Measurements from ENCODE around the gene MTPN. TPM values are rescaled to one million over a fixed set of nuclear protein-coding genes. Genes with fewer than 3 reads are reported as not detected.

The MTPN gene
- total and polyA plus RNA-seq, 2 donors (not counting 1 experiment from before 2014, with no cell fraction given): 158 to 215 TPM

DNA sequence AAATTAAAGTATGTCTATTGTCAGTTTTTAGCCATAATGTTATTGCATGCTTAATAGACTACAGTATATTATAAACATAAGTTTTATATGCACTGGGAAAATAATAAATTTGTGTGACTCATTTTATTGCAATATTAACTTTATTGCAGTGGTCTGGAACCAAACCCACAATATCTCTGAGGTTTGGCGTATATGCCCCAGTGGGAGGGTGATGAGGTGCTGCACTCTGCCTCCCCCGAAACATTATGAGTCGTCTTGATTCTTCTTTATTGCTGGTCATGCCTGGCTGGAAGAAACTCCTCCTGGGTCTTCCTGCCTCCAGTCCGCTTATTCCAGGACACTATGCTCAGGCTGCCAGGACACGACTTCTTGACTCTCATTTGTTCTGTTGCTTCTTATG, 88.4 kb downstream of the MTPN start:
- no peak overlapping the region for H3K27ac ChIP-seq (ENCODE audit: insufficient read depth, low read length)
- H3K4me3 ChIP-seq (replicated peaks in 1 of 4; ENCODE audit: control extremely low read depth in 1 of 4, insufficient read depth in 1 of 4, low read depth in 3 of 4, low read length in 4 of 4): no peak overlapping the region
- no peak for DNase-seq (ENCODE audit: low read depth in 2 of 2)
- H3K36me3 ChIP-seq (ENCODE audit: control insufficient read depth, insufficient read depth, low read length): no peaks in the 10 kb centered on the region
- no peak overlapping the region for H2AFZ ChIP-seq (ENCODE audit: low read length)
- no peaks in the 10 kb centered on the region for H4K20me1 ChIP-seq (ENCODE audit: control insufficient read depth, extremely low read depth, insufficient read depth, low read length)
- no peak overlapping the region for H3K4me2 ChIP-seq (ENCODE audit: extremely low read depth, insufficient read depth, low read length)
- no peaks in the 10 kb centered on the region for H3K4me1 ChIP-seq (ENCODE audit: control insufficient read depth, extremely low read depth, insufficient read depth, low read length)
- H3K9me3 ChIP-seq (ENCODE audit: control insufficient read depth, insufficient read depth, low read depth, low read length): no peaks in the 10 kb centered on the region
- H3K9ac ChIP-seq (ENCODE audit: insufficient read depth, low read length): no peak overlapping the region
- no peaks in the 10 kb centered on the region for H3K27me3 ChIP-seq (ENCODE audit: control insufficient read depth, insufficient read depth, low read length)
- H3K79me2 ChIP-seq (ENCODE audit: control insufficient read depth, insufficient read depth, low read length): no peaks in the 10 kb centered on the region
- no peak for TF ChIP-seq EZH2 (IDR thresholded peaks at IDR 0.05; ENCODE audit: low read length, missing control alignments)
- TF ChIP-seq, protein P1, sequence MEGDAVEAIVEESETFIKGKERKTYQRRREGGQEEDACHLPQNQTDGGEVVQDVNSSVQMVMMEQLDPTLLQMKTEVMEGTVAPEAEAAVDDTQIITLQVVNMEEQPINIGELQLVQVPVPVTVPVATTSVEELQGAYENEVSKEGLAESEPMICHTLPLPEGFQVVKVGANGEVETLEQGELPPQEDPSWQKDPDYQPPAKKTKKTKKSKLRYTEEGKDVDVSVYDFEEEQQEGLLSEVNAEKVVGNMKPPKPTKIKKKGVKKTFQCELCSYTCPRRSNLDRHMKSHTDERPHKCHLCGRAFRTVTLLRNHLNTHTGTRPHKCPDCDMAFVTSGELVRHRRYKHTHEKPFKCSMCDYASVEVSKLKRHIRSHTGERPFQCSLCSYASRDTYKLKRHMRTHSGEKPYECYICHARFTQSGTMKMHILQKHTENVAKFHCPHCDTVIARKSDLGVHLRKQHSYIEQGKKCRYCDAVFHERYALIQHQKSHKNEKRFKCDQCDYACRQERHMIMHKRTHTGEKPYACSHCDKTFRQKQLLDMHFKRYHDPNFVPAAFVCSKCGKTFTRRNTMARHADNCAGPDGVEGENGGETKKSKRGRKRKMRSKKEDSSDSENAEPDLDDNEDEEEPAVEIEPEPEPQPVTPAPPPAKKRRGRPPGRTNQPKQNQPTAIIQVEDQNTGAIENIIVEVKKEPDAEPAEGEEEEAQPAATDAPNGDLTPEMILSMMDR (conservative IDR thresholded peaks at IDR 0.05 in 1 of 2, IDR thresholded peaks at IDR 0.05 in 1 of 2; ENCODE audit: low read depth in 1 of 2, low read length in 2 of 2): no peak

DNA sequence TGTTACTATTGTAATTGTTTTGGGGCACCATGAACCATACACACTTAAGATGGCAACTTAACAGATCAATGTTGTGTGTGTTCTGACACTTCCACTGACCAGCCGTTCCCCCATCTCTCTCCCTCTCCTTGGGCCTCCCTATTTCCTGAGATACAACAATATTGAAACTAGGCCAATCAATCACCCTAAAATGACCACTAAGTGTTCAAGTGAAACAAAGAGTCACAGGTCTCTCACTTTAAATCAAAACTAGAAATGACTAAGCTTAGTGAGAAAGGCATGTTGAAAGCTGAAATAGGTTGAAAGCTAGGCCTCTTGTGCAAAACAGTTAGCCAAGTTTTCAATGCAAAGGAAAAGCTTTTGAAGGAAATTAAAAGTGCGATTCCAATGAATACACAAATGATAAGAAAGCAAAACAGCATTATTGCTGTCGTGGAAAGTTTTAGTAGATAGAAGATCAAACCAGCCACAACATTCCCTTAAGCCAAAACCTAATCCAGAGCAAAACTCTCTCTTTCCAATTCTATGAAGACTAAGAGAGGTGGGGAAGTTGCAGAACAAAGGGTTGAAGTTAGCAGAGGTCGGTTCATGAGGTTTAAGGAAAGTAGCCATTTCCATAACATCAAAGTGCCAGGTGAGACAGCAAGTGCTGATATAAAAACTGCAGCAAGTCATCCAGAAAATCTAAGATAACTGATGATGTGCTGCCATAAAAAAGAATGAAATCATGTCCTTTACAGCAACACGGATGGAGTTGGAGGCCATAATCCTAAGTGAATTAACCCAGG, 90.6 kb downstream of the MTPN start:
- H3K36me3 ChIP-seq (ENCODE audit: control insufficient read depth, insufficient read depth, low read length): no peaks in the 10 kb centered on the region
- H3K9ac ChIP-seq (ENCODE audit: insufficient read depth, low read length): no peak overlapping the region
- no peaks in the 10 kb centered on the region for H3K27me3 ChIP-seq (ENCODE audit: control insufficient read depth, insufficient read depth, low read length)
- H3K79me2 ChIP-seq (ENCODE audit: control insufficient read depth, insufficient read depth, low read length): no peaks in the 10 kb centered on the region
- no peaks in the 10 kb centered on the region for H3K4me1 ChIP-seq (ENCODE audit: control insufficient read depth, extremely low read depth, insufficient read depth, low read length)
- H2AFZ ChIP-seq (ENCODE audit: low read length): no peak overlapping the region
- no peak overlapping the region for H3K27ac ChIP-seq (ENCODE audit: insufficient read depth, low read length)
- no peak overlapping the region for H3K4me2 ChIP-seq (ENCODE audit: extremely low read depth, insufficient read depth, low read length)
- DNase-seq (ENCODE audit: low read depth in 2 of 2): no peak
- no peak overlapping the region for H3K4me3 ChIP-seq (replicated peaks in 1 of 4; ENCODE audit: control extremely low read depth in 1 of 4, insufficient read depth in 1 of 4, low read depth in 3 of 4, low read length in 4 of 4)
- no peaks in the 10 kb centered on the region for H3K9me3 ChIP-seq (ENCODE audit: control insufficient read depth, insufficient read depth, low read depth, low read length)
- TF ChIP-seq, protein P1 (conservative IDR thresholded peaks at IDR 0.05 in 1 of 2, IDR thresholded peaks at IDR 0.05 in 1 of 2; ENCODE audit: low read depth in 1 of 2, low read length in 2 of 2): no peak
- H4K20me1 ChIP-seq (ENCODE audit: control insufficient read depth, extremely low read depth, insufficient read depth, low read length): no peaks in the 10 kb centered on the region

DNA sequence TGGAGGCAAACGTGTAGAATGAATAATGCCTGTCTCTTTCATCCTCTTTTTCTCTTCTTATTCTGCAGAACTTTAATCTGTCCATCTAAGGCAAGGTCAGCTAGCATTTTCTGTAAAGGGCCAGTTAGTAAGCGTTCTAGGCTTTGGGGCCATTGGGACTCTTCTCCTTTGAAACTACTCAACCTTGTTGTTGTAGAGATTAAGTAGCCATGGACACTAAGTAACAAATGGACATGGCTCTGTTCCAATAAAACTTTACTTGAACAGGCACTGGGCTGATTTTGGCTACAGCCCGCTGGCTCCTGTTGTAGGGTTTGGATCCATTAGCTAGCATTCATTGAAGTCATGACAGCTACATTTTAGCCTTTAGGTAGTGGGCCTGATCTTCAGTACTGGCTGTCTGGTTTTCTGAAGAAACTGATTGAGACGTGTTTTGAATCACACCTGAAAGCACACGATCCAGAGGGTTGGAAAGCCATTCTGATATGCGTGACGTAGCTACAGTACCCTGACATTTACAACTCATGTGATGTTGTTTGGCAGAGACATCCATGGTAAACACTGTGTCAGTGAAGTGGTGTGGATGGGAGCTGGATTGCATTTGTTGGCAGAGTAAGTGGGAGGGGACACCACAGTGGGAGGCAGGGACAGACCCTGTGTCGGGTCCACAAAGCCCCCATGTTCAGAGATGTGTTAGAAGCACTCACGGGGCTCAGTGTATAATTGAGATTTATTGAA, 92.5 kb downstream of the MTPN start:
- Histone ChIP-seq H3K9ac (ENCODE audit: insufficient read depth, low read length) (no peak overlapping the region), H3K4me2 (ENCODE audit: extremely low read depth, insufficient read depth, low read length) (no peak overlapping the region), H3K27me3 (ENCODE audit: control insufficient read depth, insufficient read depth, low read length) (no peaks in the 10 kb centered on the region), H3K27ac (ENCODE audit: insufficient read depth, low read length) (no peak overlapping the region), H3K36me3 (ENCODE audit: control insufficient read depth, insufficient read depth, low read length) (no peaks in the 10 kb centered on the region), H3K4me3 (replicated peaks in 1 of 4; ENCODE audit: control extremely low read depth in 1 of 4, insufficient read depth in 1 of 4, low read depth in 3 of 4, low read length in 4 of 4) (no peak overlapping the region), H2AFZ (ENCODE audit: low read length) (no peak overlapping the region), H3K9me3 (ENCODE audit: control insufficient read depth, insufficient read depth, low read depth, low read length) (no peaks in the 10 kb centered on the region), H3K4me1 (ENCODE audit: control insufficient read depth, extremely low read depth, insufficient read depth, low read length) (no peaks in the 10 kb centered on the region), H3K79me2 (ENCODE audit: control insufficient read depth, insufficient read depth, low read length) (no peaks in the 10 kb centered on the region), H4K20me1 (ENCODE audit: control insufficient read depth, extremely low read depth, insufficient read depth, low read length) (no peaks in the 10 kb centered on the region)
- TF ChIP-seq, protein P1 (conservative IDR thresholded peaks at IDR 0.05 in 1 of 2, IDR thresholded peaks at IDR 0.05 in 1 of 2; ENCODE audit: low read depth in 1 of 2, low read length in 2 of 2): no peak
- DNase-seq (ENCODE audit: low read depth in 2 of 2): no peak

Measured in fibroblast of lung (primary cell).